IMR-90 (cell line): ENCODE measurements around the gene CYFIP1. TPM values are rescaled to one million over a fixed set of nuclear protein-coding genes. Genes with fewer than 3 reads are reported as not detected.

Source experiments
- ATAC-seq: fragments of 200-7000 bp; cut with Tn5 transposase; 2 replicates; pipeline ENCODE4 v1.9.1; 2020; ENCODE audit warnings: low read depth, mild to moderate bottlenecking, moderate library complexity
- BruUV-seq: library from RNA; stranded (reverse); fragments of 400-500 nt; replicated peaks from 2 replicates; lab custom pipeline; 2021; lab: Mats Ljungman, UMichigan
- CTCF ChIA-PET: fragments of 300-600 bp; formaldehyde crosslinking; extraction: SDS; loops from one replicate; lab custom pipeline; 2021; ENCODE audit warnings: antibody characterized with exemption; lab: Yijun Ruan, JAX
- POLR2A ChIA-PET: fragments of 300-600 bp; sonication (Branson Sonifier 250); formaldehyde crosslinking; loops from one replicate; lab custom pipeline; 2022; ENCODE audit warnings: antibody characterized with exemption; ENCODE audit not compliant: unreplicated experiment; lab: Charles Lee
- DNase-seq: peaks from one replicate; pipeline ENCODE4 v3.0.0; 2013
- H2AFZ ChIP-seq: replicated peaks from 2 replicates; pipeline ENCODE3; 2013; ENCODE audit warnings: low read length, mild to moderate bottlenecking; ENCODE audit not compliant: poor library complexity
- H2AK5ac ChIP-seq: 2 replicates; pipeline ENCODE4 v1.6.1; 2013; ENCODE audit warnings: low read depth, low read length, inconsistent platforms
- H2AK9ac ChIP-seq: replicated peaks from 2 replicates; pipeline ENCODE3; 2013; ENCODE audit warnings: mild to moderate bottlenecking, low read depth, low read length, moderate library complexity; ENCODE audit not compliant: poor library complexity
- H2BK120ac ChIP-seq: 2 replicates; pipeline ENCODE4 v1.6.1; 2013; ENCODE audit warnings: low read depth, low read length, inconsistent platforms
- H2BK15ac ChIP-seq: 3 replicates; pipeline ENCODE4 v1.6.1; 2013; ENCODE audit warnings: low read depth, low read length, inconsistent platforms
- H2BK20ac ChIP-seq: 2 replicates; pipeline ENCODE4 v1.6.1; 2013; ENCODE audit warnings: low read depth, mild to moderate bottlenecking, inconsistent platforms, low read length, moderate library complexity
- H2BK5ac ChIP-seq: 2 replicates; pipeline ENCODE4 v1.6.1; 2013; ENCODE audit warnings: mild to moderate bottlenecking, low read depth, low read length, inconsistent platforms; ENCODE audit not compliant: poor library complexity, severe bottlenecking
- H3K14ac ChIP-seq: replicated peaks from 2 replicates; pipeline ENCODE4 v1.6.1; 2013; ENCODE audit warnings: low read depth, low read length, inconsistent platforms
- H3K18ac ChIP-seq: 2 replicates; pipeline ENCODE4 v1.6.1; 2013; ENCODE audit warnings: low read depth, low read length, control low read depth
- H3K23ac ChIP-seq: 2 replicates; pipeline ENCODE4 v1.6.1; 2013; ENCODE audit warnings: low read depth, low read length, inconsistent platforms
- H3K27ac ChIP-seq: 2 replicates; pipeline ENCODE4 v1.5.1; 2013; ENCODE audit warnings: mild to moderate bottlenecking, control low read depth, low read length; ENCODE audit not compliant: insufficient read depth
- H3K27me3 ChIP-seq: 2 replicates; pipeline ENCODE4 v1.6.1; 2013; ENCODE audit warnings: low read length; ENCODE audit not compliant: control insufficient read depth, insufficient read depth
- H3K36me3 ChIP-seq: 2 replicates; pipeline ENCODE4 v1.6.1; 2013; ENCODE audit warnings: low read length, mixed read lengths; ENCODE audit not compliant: control insufficient read depth, insufficient read depth
- H3K4ac ChIP-seq: 2 replicates; pipeline ENCODE4 v1.6.1; 2013; ENCODE audit warnings: low read depth, low read length, inconsistent platforms
- H3K4me1 ChIP-seq: 2 replicates; pipeline ENCODE4 v1.6.1; 2013; ENCODE audit warnings: low read length, mixed read lengths; ENCODE audit not compliant: control insufficient read depth, insufficient read depth
- H3K4me2 ChIP-seq: 2 replicates; pipeline ENCODE4 v1.6.1; 2013; ENCODE audit warnings: low read depth, mild to moderate bottlenecking, control low read depth, low read length, moderate library complexity
- H3K4me3 ChIP-seq: 2 replicates; pipeline ENCODE4 v1.5.1; 2013; ENCODE audit warnings: low read depth, mild to moderate bottlenecking, control low read depth, low read length, moderate library complexity; ENCODE audit not compliant: insufficient read depth
- H3K56ac ChIP-seq: 2 replicates; pipeline ENCODE4 v1.6.1; 2013; ENCODE audit warnings: low read length, inconsistent platforms; ENCODE audit not compliant: insufficient read depth; ENCODE audit errors: extremely low read depth
- H3K79me1 ChIP-seq, 2 experiments: 2 replicates each; pipeline ENCODE4 v1.6.1; 2013; ENCODE audit warnings: low read length in 2 of 2, inconsistent platforms in 1 of 2, low read depth in 1 of 2
- H3K9ac ChIP-seq: 2 replicates; pipeline ENCODE4 v1.6.1; 2013; ENCODE audit warnings: low read depth, low read length, control low read depth
- H3K9me1 ChIP-seq: 2 replicates; pipeline ENCODE4 v1.6.1; 2013; ENCODE audit warnings: low read length, inconsistent platforms; ENCODE audit not compliant: insufficient read depth
- H3K9me3 ChIP-seq: 2 replicates; pipeline ENCODE4 v1.6.1; 2013; ENCODE audit warnings: low read length; ENCODE audit not compliant: control insufficient read depth, insufficient read depth
- H4K20me1 ChIP-seq: 2 replicates; pipeline ENCODE4 v1.6.1; 2013; ENCODE audit warnings: low read length, inconsistent platforms; ENCODE audit not compliant: insufficient read depth
- H4K5ac ChIP-seq: 2 replicates; pipeline ENCODE4 v1.6.1; 2013; ENCODE audit warnings: mild to moderate bottlenecking, low read depth, low read length, control low read depth
- H4K8ac ChIP-seq, 2 experiments: 2 replicates each; pipeline ENCODE4 v1.6.1; 2013; ENCODE audit warnings: low read depth in 2 of 2, low read length in 2 of 2, control low read depth in 1 of 2, inconsistent platforms in 1 of 2
- H4K91ac ChIP-seq: 2 replicates; pipeline ENCODE4 v1.6.1; 2013; ENCODE audit warnings: low read depth, low read length, inconsistent platforms; ENCODE audit not compliant: insufficient read depth
- BHLHE40 ChIP-seq: fragments of 150-350 bp; IDR thresholded peaks from 2 replicates; pipeline ENCODE4 v1.6.1; 2016; ENCODE audit warnings: mild to moderate bottlenecking, low read depth, low read length
- CEBPB ChIP-seq: IDR thresholded peaks from 2 replicates; pipeline ENCODE4 v1.6.1; 2012; ENCODE audit warnings: low read depth, low read length, improper control_type of control experiment
- CHD1 ChIP-seq: IDR thresholded peaks from 2 replicates; pipeline ENCODE4 v1.6.1; 2012; ENCODE audit warnings: low read depth, low read length, improper control_type of control experiment
- ELK1 ChIP-seq: fragments of 150-350 bp; IDR thresholded peaks from 2 replicates; pipeline ENCODE4 v1.6.1; 2016; ENCODE audit warnings: low read depth, mild to moderate bottlenecking, low read length, moderate library complexity, borderline replicate concordance
- MAFK ChIP-seq: IDR thresholded peaks from 2 replicates; pipeline ENCODE4 v1.6.1; 2012; ENCODE audit warnings: low read depth, low read length, improper control_type of control experiment
- MAZ ChIP-seq: IDR thresholded peaks from 2 replicates; pipeline ENCODE4 v1.6.1; 2012; ENCODE audit warnings: low read depth, mild to moderate bottlenecking, low read length, improper control_type of control experiment, moderate library complexity, borderline replicate concordance
- NFE2L2 ChIP-seq: fragments of 150-350 bp; IDR thresholded peaks from 2 replicates; pipeline ENCODE4 v1.6.1; 2016; ENCODE audit warnings: low read depth, mild to moderate bottlenecking, low read length
- RAD21 ChIP-seq: IDR thresholded peaks from 2 replicates; pipeline ENCODE4 v1.6.1; 2012; ENCODE audit warnings: low read length, improper control_type of control experiment
- WGBS, 2 experiments: methylation state at CpG; one replicate each; pipeline versions ENCODE4 v1.1.5 to v1.1.7; 2013; ENCODE audit warnings: missing lambda C conversion rate in 2 of 2; ENCODE audit not compliant: insufficient read length in 1 of 2; ENCODE audit errors: extremely low coverage in 2 of 2; 5-methylcytosine and 5-hydroxymethylcytosine counted together
- dilution Hi-C: fragments of 300-500 bp; cut with HindIII; formaldehyde crosslinking; loops from one replicate; pipeline ENCODE4 v1.14.3; 2018; ENCODE audit warnings: low sequenced_read_pairs; ENCODE audit not compliant: unreplicated experiment
- in situ Hi-C: fragments of 300-500 bp; cut with MboI; formaldehyde crosslinking; loops from 3 replicates; pipeline ENCODE4 v1.14.3; 2019; ENCODE audit warnings: low sequenced_read_pairs, inconsistent platforms, mixed read lengths
- intact Hi-C: fragments of 100-400 bp; cut with micrococcal nuclease; formaldehyde crosslinking; loops from 2 replicates; pipeline ENCODE4 v1.10.0; 2022
- polyA plus RNA-seq, 3 experiments: library from polyadenylated mRNA; depleted of rRNA; stranded (reverse); fragments of >200 nt; gene quantifications; 2 replicates each; pipeline ENCODE4 v1.2.3, GENCODE V29; 2012; ENCODE audit warnings: low replicate concordance in 1 of 3
- total RNA-seq: library from RNA; depleted of rRNA; stranded (reverse); fragments of >200 nt; gene quantifications from 2 replicates; pipeline ENCODE4 v1.2.3, GENCODE V29; 2012

Gene CYFIP1
- total and polyA plus RNA-seq, 2 of the 4 experiments (the other 2 are of a cell fraction), result 58.4 to 163 TPM

GRCh38 chr15:22966321-22967083 is 13.7 kb downstream of the CYFIP1 start (continued):
- TF ChIP-seq MAZ, result no peak

- Histone ChIP-seq H2BK120ac (peak overlapping the region; percentile 45; the same call in 1 of the 2 replicates), H3K9ac (0 out of 2 replicates have a peak overlapping the region, but pooled peaks have one; percentile 27), H3K56ac (no peak overlapping the region), H2BK15ac (no peak overlapping the region), H3K18ac (peak overlapping the region; percentile 2; the same call in 1 of the 2 replicates), H3K9me3 (no peaks in the 10 kb centered on the region), H3K4ac (peak overlapping the region; percentile 73), H4K8ac (peak overlapping the region in 1 of 2 experiments; percentile 61; a peak in 2 of 4 replicates), H3K9me1 (peaks cover 43% of the 10 kb centered on the region), H4K5ac (no peak overlapping the region), H4K91ac (no peak overlapping the region; the same call in 1 of the 2 replicates), H3K4me1 (peaks cover 25% of the 10 kb centered on the region), H4K20me1 (peaks cover 94% of the 10 kb centered on the region), H3K14ac (peak overlapping the region; percentile 88), H3K4me2 (peak overlapping the region; percentile 33; the same call in 1 of the 2 replicates), H3K36me3 (peaks cover 3% of the 10 kb centered on the region), H2BK20ac (0 out of 2 replicates have a peak overlapping the region, but pooled peaks have one; percentile 40), H2BK5ac (peak overlapping the region; percentile 75), H3K27me3 (no peaks in the 10 kb centered on the region), H3K23ac (peak overlapping the region; percentile 56; the same call in 1 of the 2 replicates), H3K79me1 (peaks cover 12 to 86% of the 10 kb centered on the region in 2 experiments), H3K27ac (peak overlapping the region; percentile 83), H2AFZ (peak overlapping the region; percentile 54), H3K4me3 (no peak overlapping the region), H2AK9ac (peak overlapping the region; percentile 62), H2AK5ac (peak overlapping the region; percentile 90)
- in situ Hi-C loops, result no loop called here
- WGBS, 2 experiments, result 60% methylated on average over 2 of the region's 12 CpGs; no CpG with 5 or more reads in 1 of the 2 experiments
- POLR2A ChIA-PET, result no interaction called here
- dilution Hi-C loops, result no loop called here
- DNase-seq (peak; percentile 44), ATAC-seq (peak; percentile 34; the same call in 1 of the 2 replicates)
- intact Hi-C loops, result no loop called here
- CTCF ChIA-PET, result interaction anchor here (0.6 to 1.5 kb wide), 3 partner anchors 13 to 75 kb away, joined by 3 to 6 read pairs (median 3); no protein-coding TSS in a partner anchor
- BruUV-seq, result no TSS peak
- TF ChIP-seq ELK1 (no peak), RAD21 (no peak), NFE2L2 (no peak), MAFK (no peak), CHD1 (no peak), CEBPB (peak; percentile 39; the same call in 1 of the 2 replicates), BHLHE40 (no peak)
These were observed 16.5 kb downstream of the CYFIP1 start for GRCh38 chr15:22963641-22964040.
